Measurements from ENCODE around the gene IL10RA.

IL10RA gene

DNA sequence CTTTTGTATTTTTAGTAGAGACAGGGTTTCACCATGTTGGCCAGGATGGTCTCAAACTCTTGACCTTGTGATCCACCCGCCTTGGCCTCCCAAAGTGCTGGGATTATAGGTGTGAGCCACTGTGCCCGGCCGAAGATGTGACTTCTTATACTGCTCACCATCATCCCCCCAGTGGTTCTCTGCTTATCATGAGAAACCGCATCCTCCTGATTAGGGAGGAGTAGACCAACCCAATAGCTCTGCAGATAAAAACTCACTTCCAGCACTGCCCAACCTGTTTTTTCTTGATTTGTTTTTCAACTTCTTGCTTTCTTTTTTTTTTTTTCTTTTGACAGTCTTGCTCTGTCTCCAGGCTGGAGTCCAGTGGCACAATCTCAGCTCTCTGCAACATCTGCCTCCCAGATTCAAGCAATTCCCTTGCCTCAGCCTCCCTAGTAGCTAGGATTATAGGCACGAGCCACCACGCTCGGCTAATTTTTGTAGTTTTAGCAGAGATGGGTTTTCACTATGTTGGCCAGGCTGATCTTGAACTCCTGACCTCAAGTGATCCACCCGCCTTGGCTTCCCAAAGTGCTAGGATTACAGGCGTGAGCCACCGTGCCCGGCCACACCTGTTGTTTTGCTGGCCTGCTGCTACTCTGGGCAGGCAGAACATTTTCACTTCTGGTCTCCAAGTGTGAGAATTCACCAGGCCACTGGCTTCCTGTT, 21.5 kb downstream of the IL10RA start:
- DNase-seq (ENCODE audit: low spot score) = peak; percentile 42

GRCh38 chr11:118008271-118008911, 22.2 kb downstream of the IL10RA start:
- DNase-seq (ENCODE audit: low spot score) = no peak

DNA sequence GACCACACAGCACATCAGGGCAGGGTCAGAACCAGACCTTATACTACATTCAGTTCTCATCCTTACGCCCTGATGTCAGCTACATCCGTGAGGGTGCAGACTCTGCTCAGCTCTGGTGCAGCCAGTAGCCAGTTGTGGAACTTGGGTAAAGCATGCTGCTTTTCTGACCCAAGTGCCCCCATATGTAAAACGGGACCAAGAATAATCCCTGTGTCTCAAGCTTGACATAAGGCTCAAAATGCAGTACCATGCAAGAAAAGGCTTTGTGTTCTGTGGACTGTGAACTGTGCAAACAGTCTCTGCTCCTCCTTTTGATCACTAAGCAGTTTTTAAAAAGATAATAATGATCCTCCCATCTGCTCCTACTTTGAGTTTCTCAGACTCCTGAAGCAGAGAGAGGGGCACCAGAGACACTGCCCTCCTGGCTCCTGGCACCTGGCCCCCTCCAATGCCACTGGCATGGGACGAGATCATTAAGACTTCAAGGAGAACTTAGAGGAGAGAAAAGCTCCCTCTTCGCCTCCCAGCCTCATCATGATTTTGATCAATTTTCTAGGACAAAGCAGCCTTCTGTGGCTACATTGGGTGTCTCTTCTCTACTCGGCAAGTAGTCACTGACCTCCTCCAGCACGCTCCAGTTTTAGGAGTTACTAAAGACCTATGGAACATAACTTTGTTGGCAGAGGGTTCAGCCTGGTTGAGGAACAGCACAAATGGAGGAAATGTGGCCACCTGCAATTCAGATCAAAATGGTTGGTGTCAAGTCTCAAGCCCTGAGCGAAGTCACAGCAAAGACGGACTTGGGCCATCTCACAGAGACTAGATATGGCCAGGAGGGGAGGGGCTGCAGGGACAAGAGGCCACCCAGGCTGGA, 23.9 kb downstream of the IL10RA start:
- no peak for DNase-seq (ENCODE audit: low spot score)

DNA sequence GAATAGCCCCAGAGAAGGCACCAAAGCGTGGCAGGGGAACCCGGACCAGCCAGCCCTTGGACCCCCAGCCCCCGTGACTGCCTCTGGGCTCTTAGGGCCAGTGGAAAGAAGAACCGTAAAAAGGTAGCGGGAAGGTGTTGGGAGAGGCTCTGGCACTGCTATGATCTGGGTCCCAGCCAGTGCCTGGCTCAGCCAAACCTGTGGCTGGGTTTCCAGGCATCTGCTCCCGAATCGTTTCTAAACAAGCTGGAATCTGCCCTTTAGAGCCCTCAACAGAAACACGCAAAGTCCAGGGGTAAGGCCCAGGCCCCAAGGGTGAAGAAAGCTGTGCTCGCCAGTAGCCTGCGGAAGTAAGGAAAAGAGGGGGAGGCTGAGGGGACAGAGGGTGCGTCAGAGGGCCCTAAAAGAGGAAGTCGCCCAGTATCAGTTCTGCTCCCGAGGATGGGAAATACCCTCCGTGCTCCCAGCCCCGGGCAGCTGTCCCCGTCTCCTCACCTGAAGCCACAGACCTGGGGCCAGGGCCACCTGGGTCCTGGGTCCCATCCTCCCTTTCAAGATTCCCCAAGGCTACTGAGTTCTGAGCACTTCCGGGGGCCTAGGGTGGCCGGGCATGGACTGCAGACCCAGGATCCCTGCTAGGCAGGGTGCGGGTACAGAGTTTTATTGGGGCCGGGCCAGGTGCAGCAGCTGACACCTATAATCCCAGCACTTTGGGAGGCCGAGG, 24.7 kb downstream of the IL10RA start:
- no peak for DNase-seq (ENCODE audit: low spot score)

- DNase-seq (ENCODE audit: low spot score) = no peak
Measured at GRCh38 chr11:118012083-118012669, 26.0 kb downstream of the IL10RA start.

DNA sequence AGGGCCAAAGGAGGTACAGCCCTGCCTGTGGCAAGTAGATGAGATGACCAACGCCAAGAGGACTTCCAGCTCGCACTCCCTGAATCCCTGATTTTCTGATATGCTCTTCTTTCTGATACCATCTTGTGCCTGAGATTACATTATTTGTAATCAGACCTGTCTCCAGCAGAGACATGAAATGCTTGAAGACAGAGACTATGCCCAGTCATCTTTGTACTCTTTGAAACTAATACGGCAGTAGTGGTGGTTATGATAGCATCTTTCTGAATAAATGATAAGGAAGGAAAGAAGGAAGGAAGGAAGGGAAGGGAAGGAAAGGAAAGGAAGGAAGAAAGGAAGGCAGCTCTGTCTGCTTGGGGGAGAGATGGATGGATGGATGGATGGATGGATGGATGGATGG, 27.8 kb downstream of the IL10RA start:
- no peak for DNase-seq (ENCODE audit: low spot score)

DNA sequence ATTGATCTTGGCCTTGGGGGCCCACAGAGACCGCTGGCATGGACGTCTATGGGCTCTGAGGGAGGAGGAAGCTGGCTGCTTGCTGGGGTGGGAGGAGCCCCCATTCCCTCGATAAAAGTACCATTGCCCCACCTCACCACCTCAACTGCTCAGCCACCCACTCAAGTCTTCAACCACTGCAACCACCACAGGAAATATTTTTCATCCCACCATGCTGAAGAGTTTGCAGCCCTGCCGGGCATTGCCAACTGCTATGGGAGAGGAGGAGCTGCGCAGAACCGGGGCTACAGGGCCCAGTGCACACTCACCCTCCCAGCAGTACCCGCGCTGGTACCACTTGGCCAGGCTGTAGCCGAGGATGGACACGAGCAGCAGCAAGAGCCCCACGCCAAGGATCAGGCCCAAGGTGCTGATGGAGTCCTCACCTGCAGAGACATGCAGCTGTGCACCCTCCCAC, 29.2 kb downstream of the IL10RA start:
- DNase-seq (ENCODE audit: low spot score) = no peak

- DNase-seq (ENCODE audit: low spot score) = no peak
Measured at GRCh38 chr11:118016104-118016503, 29.9 kb downstream of the IL10RA start.

DNA sequence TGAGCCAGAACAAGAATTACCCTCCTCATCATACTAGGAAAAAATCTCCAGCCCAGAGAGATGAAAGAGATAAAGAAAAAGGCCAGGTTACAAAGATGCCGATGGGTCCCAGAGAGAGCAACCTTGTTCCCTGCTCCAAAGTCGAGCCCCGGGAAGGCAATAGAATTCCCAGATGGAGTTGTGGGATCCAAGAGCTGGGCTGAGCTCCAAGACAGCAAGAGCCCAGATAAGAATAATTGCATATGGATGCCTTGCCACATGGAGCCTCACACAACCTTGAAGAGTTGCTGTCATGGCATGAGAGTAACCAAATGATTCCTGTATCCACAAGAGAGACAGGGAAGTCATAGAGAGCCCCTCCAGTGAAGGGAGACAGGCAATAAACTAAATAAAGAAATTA, 30.9 kb downstream of the IL10RA start:
- DNase-seq (ENCODE audit: low spot score) = no peak

- no peak for DNase-seq (ENCODE audit: low spot score)
Measured at GRCh38 chr11:118017631-118018315, 31.6 kb downstream of the IL10RA start.

DNA sequence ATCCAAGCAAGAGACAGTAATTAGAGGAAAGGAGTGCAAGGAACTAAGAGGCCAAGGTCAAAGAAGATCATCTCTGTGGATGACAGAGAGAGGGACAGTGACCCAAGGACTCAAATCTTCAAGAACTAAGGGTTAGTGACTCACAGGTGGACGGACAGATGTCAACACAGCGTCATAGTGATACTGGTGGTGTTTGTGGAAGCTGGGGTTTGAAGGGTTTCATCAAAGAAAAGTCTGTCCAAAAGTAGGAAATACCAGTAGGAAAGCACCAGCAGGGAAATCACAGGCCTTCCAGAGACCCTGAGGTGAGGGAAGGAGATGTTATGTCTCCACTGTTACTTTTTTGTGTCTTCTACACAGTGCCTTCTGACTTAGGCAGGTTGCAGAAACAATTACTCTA, 32.2 kb downstream of the IL10RA start:
- no peak for DNase-seq (ENCODE audit: low spot score)

- no peak for DNase-seq (ENCODE audit: low spot score)
Measured at GRCh38 chr11:118021146-118021545, 35.0 kb downstream of the IL10RA start.

DNA sequence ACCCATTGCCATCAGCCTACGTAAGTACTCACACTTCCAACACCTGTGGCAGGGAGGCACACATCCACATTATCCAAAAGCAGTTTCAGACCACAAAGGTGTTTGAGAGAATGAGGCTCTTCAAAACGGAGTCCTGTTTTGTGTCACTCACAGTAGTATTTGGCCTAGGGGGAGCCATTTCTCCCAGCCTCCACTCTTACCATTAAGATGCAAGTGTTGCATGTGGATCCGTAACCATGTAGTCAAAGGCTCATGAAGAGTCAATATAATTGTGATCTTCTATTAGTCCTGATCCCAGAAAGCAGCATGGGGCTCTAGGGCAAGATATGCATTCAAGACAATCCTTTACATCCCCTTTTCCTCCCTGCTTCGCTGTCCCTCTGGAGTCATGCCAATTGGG, 41.5 kb downstream of the IL10RA start:
- no peak for DNase-seq (ENCODE audit: low spot score)

DNA sequence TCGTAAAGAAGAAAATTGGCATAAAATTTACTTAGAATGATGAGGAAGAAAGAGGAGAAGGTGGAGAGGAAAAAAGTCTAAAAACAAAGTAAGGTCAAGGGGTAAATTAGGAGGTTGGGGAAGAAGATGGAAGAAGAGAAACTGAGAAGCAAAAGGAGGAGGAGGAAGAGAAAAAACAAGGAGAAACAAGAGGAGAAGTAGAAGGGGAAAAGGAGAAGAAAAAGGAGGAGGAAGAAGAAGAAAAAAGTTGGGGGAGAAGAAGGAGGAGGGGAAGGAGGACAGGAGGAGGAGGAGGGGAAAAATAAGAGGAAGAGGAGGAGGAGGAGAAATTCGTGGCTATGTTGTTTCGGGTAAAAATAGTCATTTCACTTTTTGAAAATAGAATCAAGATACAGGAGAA, 42.4 kb downstream of the IL10RA start:
- no peak for DNase-seq (ENCODE audit: low spot score)

GRCh38 chr11:118033443-118033842, 47.2 kb downstream of the IL10RA start:
- DNase-seq (ENCODE audit: low spot score) = peak; percentile 66

DNA sequence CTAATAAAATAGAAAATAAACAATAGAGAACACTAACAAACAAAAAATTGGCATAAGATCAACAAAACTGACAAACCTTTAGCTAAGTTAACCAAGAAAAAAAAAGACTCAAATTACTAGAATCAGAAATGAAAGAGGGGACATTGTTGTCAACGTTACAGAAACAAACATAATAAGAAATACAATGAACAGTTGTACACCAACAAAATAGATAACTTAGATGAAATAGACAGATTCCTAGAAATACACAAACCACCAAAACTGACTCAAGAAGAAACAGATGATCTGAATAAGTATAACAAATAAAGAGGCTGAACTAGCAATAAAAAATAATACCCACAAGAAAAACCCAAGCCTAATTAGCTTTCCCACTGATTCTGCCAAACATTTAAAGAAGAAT, 55.9 kb downstream of the IL10RA start:
- DNase-seq (ENCODE audit: low spot score) = peak; percentile 25

DNA sequence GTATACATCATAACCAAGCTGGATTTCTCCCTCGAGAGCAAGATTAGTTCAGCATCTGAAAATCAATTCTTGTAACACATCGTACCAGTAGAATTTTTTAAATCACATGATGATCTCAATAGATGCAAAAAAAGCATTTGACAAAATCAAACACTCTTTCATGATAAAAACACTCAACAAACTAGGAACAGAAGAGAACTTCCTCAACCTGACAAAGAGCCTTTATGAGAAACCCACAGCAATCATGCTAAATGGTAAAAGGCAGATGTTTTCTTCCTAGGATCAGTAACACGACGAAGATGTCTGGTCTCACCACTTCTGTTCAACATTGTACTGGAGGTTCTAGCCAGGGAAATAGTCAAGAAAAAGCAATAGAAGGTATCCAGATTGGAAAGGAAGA, 56.6 kb downstream of the IL10RA start:
- no peak for DNase-seq (ENCODE audit: low spot score)

DNA sequence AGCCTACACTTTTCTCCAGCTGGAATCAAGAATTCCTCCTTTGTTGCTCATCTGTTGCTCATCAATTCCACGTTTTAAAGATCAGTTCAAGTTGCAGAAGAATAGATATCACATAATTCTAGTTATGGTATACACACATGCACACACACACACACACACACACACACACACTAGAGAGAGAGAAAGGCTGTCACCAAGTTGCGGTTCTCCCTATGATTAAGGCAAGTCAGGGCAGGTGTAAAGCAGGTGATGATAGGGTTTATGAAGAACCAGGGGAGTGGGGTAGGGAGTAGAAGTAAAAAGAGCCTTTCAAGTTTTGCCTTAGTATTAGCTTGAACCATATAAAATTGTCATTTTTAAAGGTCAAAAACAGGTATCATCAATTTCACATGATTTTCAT, 59.0 kb downstream of the IL10RA start:
- no peak for DNase-seq (ENCODE audit: low spot score)

DNA sequence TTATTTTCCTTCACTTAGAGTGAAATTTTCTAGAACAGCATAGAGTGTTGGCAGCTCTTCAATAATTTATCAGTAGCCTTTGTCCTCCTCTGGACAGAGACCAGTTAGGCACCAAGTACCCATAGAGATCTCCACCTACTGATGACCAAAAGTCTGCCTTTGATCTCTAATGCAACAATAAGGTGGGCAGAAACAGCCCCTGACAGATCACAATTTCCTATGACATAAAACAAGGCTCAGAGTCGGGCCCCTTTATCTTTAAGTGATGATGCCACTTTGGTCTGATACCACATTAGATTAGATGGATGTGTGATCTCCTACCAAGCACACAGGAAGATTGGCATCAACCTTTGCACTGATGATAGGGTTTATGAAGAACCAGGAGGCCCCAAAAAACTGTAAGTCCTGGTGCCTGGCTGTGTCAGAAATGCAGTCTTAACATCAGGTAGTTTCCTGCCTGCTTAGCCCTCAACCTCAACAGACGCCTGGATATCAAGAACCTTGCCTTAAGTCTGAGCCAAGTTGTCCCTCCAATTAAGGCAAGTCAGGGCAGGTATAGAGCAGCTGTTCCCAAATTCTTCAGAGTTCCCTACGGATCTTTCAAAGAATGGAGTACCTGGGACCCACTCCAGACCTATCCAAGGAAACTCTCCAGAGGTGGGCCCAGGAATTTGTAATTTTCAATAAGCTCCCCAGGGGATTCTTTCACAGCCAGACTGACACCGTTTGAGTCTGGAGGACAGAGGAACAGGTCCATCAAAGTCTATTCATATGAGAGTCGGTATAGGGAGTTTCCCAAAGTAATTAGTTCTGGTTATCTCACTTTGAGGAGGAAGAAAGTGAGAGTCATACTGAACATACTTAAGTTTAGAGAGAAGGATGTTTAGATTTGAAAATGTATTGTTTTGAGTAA, 60.1 kb downstream of the IL10RA start:
- DNase-seq (ENCODE audit: low spot score) = peak; percentile 66

Measured in activated CD4-positive, alpha-beta T cell treated with anti-CD3 and anti-CD28 coated beads, Interleukin-2, Interleukin-4, amounts not matched to agents 100 ng/mL and 50 ng/mL, durations not matched to agents 16 hours and 8 hours (primary cell).